Stimulated activated CD4-positive, alpha-beta T cell treated with anti-CD3 and anti-CD28 coated beads, TNF-alpha, amount 100 ng/mL, for 1 hour (primary cell): ENCODE data around the gene CAPZB.

ENCODE experiments used
- DNase-seq, 3 donors: peaks; one replicate each; pipeline ENCODE4 v3.0.0-alpha.2; 2020; ENCODE audit warnings: low read depth in 3 of 3, low spot score in 1 of 3

CAPZB gene

GRCh38 chr1:19430121-19431068 is 54.9 kb downstream of the CAPZB start:
- no peak for DNase-seq

DNA sequence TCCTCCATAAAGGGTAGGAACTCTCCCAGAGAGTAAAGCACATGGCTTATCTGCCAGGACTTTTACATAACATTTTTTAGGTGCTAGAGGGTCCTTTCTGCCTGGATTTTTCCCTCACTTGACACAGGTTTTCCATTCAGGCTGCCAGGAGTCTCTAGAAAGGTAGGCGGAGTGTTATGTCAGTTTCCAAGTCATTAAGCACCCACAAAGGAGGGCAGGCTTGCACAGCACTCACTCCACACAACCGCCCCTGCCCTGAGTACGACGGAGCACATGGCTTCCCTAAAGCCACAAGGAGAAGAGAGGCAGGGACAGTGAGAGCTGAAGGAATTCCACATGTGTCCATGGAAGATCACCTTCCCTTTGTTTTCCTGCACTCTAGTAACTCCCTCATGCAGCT is 55.7 kb downstream of the CAPZB start:
- DNase-seq = no peak

GRCh38 chr1:19427087-19427781 is 58.1 kb downstream of the CAPZB start:
- DNase-seq = no peak

DNA sequence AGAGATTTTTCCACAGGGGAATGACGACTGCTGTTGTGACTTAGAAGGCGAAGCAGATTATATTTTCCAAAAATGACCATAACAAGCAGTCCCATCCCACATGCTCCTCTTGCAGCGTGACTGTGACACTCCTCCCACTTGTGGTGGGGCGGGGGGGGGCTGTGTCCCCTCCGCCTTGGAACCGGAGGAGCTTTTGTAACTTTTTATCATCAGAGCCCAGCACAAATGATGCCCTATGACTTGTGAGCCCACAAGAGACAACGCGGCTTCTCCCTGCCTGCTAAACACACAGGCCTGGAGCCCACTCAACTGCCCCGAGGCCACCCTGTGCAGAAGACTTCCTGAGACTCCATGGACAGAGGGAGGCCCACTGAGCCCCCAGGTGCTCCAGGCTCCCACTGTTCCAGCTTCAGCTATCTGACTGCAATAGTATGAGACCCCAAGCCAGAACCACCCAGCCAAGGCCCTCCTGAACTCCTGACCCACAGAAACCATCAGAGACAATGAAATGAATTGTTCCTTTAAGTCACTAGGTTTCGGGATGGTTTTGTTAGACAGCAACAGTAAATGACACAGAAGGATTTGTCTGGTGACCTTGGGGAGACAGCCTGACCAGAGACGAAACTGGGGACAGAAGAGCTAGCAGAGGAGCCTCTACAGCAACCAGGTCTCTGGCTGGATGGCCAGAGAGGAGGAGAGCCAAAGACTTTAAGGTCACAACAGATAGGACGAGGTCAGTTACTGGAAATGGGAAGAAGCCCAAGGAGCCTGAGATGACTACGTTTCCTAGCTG is 58.8 kb downstream of the CAPZB start:
- DNase-seq = no peak

DNA sequence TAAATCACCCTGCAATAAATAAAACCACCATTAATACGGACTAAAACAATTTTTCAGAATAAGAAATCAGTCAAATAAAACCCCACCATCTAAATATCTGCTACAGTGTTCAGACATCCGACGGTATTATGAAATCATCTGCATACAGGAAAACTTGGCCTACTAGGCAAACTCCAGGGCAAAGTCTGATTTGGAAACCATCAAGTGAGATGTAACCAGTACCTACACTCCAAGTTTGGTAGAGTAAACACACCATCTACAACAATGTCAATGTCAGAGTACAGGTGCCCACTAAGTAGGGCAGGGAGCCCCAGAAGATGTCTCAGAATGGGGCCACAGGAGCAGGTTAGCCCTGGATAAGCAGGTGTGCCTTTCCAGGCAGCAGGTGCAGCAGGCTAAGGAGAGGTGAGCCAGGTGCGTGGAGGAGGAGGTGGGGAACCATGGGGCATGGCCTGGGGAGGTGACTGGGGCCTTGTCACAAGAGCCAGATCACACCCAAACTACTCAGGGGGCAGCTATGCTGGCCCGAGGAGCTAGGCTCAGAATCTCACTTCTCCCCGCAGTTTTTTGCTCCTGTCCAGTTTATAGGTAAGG is 59.6 kb downstream of the CAPZB start:
- no peak for DNase-seq

- no peak for DNase-seq
Measured at GRCh38 chr1:19424651-19425570, 60.4 kb downstream of the CAPZB start.

- no peak for DNase-seq
Measured at GRCh38 chr1:19423130-19423529, 62.2 kb downstream of the CAPZB start.

DNA sequence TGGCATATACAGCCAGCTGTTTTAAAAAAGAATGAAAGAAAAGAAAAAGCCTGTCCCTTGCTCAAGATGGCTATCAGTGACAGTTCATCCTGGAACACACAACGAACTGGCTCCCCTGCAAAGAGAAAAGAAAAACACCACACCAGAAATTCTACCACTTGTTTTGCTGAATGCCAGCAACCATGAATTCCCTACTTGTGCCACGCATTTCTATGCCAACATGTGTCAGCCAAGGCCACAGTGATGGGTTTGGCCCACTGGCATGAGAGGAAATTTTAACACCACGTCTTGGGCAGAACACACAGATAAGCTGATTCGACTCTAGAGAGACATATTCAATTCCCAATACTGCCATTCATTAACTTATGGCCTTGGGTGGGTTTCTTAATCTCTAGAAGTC is 64.0 kb downstream of the CAPZB start:
- DNase-seq = no peak

DNA sequence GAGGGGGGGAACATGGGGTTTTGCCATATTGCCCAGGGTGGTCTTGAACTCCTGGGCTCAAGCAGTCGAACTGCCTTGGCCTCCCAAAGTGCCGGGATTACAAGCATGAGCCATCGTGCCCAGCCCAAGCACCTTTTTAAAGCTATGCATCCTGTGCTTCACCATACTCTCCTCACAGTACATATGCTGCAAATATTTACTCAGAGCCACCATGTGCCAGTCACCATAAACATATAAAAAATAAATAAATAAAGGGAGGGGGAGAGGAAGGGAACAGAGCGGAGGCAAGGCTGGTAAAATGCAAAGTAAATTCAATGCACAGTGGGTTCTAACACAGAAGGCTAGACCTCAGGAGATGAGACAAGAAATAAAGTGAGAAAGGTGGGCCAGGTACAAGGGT is 64.7 kb downstream of the CAPZB start:
- no peak for DNase-seq

GRCh38 chr1:19419691-19420090 is 65.6 kb downstream of the CAPZB start:
- DNase-seq = no peak

GRCh38 chr1:19418503-19418971 is 66.8 kb downstream of the CAPZB start:
- DNase-seq = no peak

- no peak for DNase-seq
Measured at GRCh38 chr1:19416921-19417470, 68.3 kb downstream of the CAPZB start.

GRCh38 chr1:19416145-19416544 is 69.2 kb downstream of the CAPZB start:
- DNase-seq = no peak

GRCh38 chr1:19414515-19415121 is 70.7 kb downstream of the CAPZB start:
- no peak for DNase-seq

DNA sequence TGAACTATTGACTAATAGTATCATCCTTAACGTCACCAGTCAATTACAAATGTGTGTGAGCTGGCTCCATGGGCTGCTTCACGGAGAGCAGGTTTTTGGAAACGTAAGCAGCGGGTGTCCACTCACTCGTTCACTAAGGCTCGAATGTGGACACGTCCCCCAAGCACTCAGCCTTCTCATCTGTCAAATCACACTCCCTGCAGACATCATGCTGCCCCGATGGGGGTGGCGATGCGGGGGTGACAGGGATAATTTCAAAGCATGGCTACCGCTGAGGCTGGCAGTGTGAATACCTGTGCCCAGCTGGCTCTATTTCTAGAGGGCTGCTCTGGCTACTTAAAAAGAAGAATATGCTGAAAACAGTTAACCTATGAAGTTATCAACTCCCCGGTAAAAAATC is 71.3 kb downstream of the CAPZB start:
- no peak for DNase-seq

GRCh38 chr1:19412654-19413053 is 72.7 kb downstream of the CAPZB start:
- no peak for DNase-seq

- no peak for DNase-seq
Measured at GRCh38 chr1:19411612-19412011, 73.7 kb downstream of the CAPZB start.

- no peak for DNase-seq
Measured at GRCh38 chr1:19410393-19410792, 74.9 kb downstream of the CAPZB start.
